HG03135 (cell line): ENCODE results near the gene OR2A42.
"Not testable (repeated sequence)": the region's sequence is repeated elsewhere in the genome, so short reads cannot be mapped to it uniquely, and the experiment has no call there.

ENCODE experiments used
- ATAC-seq: cut with Tn5 transposase; IDR thresholded peaks from one replicate; pipeline ENCODE4 v1.9.1; 2021; ENCODE audit warnings: mild to moderate bottlenecking, moderate library complexity; ENCODE audit not compliant: unreplicated experiment

Gene OR2A42

DNA sequence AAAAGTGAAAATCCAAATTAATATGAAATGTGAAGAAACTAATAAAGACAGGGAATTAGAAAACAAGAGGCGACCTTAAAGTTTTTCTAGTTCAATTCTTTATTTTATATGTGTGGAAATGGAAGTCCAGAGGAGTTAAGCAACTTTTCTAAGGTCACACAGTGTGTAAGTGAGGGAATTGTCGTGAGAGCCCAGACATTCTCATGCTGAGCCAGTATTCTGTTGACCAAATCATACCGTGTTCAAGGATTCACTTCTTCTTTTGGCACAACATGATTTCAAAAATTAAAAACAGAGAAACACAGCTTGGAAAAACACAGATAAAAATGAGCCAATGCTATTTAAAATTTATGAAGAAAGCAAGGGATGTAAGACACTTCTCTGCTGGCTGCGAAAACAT is 12.5 kb downstream of the OR2A42 start:
- not testable (repeated sequence) for ATAC-seq

DNA sequence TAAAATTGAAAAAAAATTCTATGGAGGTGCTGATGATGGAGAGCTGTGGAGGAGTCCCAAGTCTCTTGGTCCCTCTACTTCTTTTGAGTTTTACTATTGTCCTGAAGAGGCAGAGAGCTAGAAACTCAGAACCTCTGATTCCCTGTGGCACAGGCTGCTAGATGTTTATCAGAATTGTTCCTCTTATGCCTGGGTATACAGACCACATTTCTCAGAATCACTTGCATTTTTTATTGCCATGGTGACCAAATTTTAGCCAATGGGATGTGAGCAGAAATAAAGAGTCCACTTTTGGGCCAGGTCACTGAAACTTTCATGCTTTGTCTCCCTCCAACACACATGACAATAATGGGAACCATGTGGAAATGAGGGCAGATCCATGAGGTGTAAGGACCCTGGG is 15.7 kb downstream of the OR2A42 start:
- ATAC-seq = not testable (repeated sequence)

DNA sequence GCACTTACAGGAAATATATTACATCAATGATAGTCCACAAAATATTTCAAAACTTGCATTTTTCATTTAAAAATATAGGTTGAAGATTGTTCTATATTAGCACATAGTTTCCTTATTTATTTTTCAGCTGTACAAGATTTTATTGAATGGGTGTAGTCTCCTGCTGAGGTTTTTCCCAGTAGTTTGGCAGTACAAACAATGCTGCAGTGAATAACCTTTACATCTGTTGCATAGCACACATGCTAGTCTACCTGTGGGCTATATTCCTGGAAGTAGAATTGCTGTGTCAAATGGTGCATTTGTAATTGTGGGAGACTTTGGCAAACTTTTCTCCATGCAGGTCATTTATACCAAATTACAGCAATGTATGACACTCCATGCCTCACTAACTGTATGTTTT is 18.9 kb downstream of the OR2A42 start:
- not testable (repeated sequence) for ATAC-seq

DNA sequence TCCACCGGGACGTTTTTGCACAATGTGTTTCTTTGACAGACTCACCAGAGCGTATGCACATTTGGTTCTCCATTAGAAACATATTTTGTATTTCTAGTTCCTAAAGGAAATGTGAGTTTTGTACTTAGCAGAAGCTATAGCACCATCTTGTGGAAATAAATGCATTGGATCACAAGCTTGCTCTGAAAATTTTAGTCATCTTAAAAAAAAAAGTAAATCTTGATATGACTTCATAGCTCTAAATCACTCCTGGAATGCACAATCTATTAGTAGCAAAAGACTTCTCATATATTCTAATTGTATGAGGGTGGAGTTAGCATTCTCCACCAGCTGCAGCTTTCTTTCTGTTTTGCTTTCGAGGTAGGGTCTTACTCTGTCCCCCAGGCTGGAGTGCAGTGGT is 20.3 kb downstream of the OR2A42 start:
- ATAC-seq = not testable (repeated sequence)

DNA sequence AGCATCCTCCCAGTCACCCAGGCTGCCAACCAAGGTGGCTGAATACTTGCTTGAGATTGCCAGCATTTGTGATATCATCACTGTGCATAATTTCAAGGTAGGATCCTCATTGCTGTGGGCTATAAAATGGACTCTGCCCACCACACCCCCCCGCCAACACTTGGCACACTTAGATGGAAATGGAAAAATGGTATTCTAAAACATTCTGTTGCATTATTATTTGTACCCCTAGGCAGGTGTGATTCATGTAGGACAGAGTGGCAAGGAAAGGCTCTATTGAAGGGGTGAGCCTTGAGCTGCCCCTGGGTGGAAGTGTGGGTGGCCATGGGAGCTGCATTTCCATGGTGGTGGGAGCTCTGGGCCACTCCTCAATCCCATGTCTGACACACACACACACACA is 20.8 kb downstream of the OR2A42 start:
- not testable (repeated sequence) for ATAC-seq

DNA sequence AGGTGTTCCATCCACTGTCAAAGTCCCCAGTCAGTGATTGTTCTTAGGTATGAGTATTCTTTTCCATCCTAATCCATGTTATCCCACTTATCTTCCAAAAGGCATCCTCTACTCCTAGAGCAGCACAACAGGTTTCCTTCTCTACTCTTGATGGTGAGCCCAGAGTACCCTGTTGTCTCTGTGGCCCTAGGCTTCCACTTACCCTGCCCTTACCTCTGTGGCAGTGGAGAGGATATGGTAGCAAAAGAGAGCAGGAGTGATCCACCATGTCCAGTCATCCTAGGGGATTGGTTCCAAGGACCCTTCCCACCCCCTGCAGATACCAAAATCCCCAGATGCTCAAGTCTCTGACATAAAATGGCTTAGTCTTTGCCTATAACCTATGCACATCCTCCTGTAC is 22.2 kb downstream of the OR2A42 start:
- not testable (repeated sequence) for ATAC-seq

DNA sequence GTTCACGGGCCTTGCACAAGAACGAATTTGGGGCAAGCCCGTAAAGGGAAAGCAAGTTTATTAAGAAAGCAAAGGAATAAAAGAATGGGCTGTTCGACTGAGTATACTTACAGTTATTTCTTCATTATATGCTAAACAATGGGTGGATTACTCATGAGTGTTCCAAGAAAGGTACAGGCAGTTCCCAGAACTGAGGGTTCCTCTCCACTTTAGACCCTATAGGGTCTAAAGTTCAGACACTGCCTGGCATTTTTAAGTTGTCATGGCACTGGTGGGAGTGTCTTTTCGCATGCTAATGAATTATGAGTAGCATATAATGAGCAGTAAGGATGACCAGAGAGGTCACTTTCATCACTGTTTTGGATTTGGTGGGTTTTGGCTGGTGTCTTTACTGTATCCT is 34.1 kb downstream of the OR2A42 start:
- not testable (repeated sequence) for ATAC-seq

DNA sequence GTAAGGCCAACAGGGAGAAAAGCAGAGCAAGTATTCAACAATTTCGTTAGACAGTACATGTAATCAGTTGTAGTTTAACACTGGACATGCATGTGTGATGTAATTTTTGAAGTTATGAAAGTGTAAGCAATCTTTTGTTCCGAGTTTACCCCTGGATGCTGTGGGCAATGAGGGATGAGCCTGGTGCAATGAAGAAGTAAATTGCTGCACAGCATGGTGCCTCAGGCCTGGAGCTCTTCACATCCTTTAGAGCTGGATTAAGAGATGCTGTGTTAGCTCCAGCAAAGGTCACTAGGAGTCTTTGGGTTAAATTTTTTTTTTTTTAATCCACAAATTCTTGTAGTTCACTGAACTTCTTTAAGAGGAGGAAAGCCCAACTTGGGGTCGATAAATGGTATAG is 36.3 kb downstream of the OR2A42 start:
- not testable (repeated sequence) for ATAC-seq

DNA sequence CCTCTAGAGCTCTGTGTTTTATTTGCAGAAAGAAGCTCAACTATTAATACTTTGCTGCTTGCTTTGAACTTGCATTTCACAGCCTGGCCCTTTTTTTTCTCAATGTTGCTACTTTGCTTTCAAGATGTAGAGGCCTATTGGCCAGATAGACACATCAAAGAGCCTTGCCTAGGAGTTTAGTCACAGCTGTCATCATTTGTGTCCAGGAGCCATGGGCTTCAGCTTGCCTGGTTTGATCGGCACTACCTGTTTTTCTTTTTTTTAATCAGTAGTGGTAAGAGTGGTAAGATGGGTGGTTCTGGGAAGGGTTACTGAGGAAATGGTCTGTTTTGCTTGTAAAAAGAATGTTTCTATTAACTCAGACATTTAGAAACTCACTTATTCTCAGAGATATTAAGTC is 37.4 kb downstream of the OR2A42 start:
- ATAC-seq = not testable (repeated sequence)

DNA sequence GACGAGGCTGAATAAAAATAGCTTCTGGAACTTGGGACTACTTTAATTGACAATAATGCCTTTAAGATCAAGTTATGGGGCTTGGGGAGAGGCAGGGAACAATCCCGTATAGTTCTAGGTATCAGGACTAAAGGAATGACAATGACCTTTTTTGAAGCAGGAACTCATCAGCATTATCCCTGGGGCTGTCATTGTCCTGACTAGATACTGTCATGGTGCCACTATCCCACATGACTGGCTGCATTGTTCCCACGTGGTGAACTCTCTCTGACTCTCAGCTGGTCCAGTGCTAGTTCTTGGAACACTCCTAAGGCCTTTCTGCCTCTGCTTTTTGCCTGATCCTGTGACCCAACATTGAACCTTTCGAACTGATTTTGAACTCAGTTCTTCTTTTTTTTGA is 40.5 kb downstream of the OR2A42 start:
- not testable (repeated sequence) for ATAC-seq

DNA sequence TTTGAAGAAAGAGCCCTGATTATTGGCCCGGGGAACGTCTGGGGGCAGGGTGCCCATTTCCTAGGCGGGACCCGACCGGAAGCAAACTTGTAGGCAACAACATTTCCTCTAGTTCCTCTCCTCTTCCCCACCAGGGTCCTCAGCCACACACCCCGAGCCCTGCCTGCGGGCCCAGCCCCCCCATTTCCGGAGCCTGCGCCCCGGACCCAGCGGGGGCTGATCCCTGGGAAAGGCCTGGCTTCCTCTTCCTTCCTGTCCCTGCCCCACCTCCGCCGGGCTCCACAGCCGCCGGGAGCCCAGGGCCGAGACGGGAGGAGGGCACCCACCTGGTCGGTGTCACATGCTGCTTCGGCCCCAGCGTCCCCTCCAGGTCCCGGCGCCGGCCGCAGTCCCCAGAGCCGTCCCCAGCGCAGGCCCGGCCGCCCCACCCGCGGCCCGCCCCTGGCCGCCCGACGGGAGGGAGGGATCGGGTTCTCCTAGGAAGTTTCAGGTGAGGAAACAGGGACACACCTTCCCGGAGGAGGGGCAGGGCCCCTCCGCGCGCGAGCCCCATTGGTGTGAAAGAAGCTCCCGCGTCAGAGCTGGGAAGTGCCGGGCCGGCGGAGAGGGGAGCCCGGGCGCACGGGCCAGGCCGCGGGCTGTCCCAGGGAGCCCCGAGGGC is 44.1 kb downstream of the OR2A42 start, which contains the start of gene ARHGEF35:
ARHGEF35 (minus strand) TSS at position 622 of the 661 bp plus-strand sequence. CDS start 7,450 bp downstream, outside the sequence.
- ATAC-seq = peak; percentile 62

DNA sequence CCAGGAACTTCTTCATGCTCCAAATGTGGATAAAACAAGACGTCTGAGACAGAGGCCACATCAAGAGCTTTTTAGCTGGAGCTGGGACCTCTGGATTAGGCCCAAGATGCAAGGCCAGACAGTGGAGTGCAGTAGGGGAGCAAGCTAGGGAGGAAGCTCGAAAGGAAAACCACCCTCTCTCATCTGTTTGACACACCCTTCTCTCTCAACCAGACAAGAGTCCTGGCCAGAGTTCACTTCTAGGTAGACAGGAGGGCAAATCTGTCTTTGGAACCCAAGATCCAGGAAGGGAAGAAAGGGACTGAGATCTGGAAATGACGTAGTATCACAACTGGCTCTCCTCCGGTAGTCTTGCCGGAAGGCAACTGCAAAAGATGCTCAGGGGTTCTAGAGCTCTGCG is 45.0 kb downstream of the OR2A42 start:
- not testable (repeated sequence) for ATAC-seq

DNA sequence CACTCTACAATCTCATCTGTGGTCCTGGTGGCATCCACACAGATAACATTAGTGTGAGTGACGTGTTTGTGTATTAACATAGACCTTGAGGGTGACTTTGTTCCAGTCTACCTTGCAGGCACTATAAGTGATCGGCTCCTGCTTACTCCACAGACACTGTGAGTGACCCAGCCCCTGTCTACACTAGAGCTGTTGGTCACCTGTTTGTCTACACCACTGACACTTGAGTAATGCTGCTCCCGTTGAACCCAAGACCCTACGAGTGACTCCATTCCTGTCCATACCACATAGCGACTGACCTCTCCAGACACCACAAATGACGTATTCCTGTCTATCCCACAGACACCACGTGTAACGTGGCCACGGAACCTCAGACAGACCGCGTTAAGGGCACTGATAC is 45.6 kb downstream of the OR2A42 start:
- ATAC-seq = not testable (repeated sequence)

DNA sequence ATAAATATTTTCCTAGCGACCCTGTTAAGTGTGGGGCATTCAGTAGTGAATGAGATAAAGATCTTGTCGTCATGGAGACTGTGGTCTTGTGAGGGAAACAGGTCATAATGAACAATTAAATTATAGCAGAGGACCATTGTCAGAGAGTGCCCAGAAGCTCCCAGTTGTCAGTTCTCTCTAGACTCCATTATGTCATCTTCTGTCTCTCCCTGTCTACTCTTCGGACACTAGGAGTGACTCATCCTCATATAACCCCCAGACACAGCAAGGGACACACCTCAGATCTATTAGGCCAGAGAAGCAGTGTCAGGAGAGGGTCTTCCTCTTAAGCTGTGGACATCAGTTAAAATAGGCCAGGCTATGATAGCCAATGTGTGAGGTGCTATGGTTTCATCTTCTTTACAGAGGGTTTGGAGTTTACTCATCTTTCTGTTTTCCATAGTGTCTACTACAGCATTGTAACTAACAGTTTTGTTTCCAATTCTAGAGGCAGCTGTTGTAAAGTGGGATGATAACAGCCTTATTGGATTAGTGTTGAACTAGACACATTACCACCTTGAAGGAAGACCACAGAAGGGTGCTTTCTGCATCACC is 50.7 kb downstream of the OR2A42 start:
- ATAC-seq = not testable (repeated sequence)

DNA sequence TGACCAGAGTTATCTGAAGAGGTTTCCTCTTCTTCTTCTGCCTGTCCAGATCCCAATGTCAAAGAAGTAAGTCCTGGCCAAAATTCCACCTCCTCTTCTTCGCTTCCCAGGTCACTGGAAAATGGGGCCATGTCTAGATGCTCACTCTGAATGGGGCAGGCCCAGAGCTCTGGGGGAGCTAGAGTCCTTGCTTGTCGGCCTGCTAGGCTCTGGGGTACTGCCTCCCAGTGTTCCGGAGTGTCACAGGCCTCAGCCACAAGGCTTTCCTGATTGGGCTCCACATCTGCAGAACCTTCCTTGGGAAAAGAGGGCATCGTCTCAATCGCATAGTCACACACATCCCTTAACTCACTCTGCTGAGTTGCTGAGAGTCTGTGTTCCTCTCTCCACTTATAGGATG is 51.6 kb downstream of the OR2A42 start:
- not testable (repeated sequence) for ATAC-seq

DNA sequence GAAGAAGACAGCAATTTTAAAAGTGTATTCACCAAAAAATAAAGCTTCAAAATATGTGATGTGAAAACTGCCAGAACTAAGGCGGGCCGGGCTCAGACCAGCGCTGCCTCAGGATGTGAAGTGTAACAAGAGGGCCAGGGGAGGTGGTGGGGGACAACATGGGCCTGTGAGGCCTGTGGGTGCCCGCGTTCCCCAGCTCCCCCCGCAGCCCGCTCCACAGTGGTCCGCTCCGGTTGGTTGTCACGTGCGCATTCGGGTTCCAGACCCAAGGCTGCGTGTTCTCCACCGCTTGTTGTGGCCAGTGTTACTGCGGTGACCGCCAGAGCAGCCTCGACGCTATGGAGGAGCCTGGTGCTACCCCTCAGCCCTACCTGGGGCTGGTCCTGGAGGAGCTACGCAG is 56.2 kb downstream of the OR2A42 start, which contains the start of gene CTAGE4:
CTAGE4 (plus strand) TSS at position 301 of the 400 bp plus-strand sequence; CDS start at position 339, 38 bp downstream.
- ATAC-seq = not testable (repeated sequence)

DNA sequence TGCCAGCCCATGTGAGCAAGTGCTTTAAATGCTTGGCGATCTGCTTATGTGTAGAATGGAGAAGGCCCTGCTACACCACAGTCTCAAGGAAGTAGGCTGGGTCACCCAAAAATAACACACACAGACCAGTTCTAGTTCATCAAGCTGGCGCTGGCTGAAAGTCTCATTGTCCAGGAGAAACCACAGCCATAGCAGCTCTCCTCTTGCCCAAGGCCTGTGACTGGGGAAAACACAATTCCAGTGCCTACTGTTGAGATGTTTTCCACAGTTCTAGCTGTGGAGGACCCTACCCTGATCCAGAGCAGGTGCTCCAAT is 60.3 kb downstream of the OR2A42 start:
- peak; percentile 23 for ATAC-seq

DNA sequence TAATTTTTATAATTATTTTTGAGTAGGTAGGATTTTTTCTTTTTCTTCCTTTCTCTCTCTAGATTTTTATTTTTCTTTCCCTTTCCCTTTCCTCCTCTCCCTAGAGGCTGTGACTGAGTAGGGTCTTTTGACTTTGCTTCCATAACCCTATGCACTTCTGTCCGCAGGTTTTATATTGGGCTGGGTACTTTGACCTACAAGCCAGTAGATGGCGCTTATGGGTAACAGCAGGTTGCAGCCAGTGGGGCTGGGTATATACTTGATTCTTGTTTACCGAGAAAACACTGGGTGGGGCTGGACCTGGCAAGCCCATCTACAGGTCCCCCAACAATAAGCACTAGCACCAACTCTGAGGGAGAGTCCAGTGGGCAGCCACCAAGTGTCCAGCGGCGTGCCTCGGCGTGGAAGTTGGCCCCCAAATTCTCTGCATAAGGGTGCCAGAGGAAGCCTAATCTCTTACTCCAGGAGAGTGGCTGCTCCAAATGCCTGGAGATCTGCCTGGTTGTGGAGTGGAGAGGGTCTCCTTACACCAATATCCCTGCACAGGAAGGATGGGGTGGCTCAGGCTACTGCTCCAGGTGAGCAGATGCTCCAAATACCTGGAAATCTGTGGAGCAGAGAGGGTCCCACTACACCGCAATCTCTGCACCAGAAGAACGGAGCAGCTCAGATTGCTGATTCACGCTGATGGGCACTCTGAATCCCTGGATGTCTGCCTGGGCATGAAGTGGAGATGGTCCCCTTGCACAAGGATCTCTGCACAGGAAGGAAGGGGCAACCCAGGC is 60.8 kb downstream of the OR2A42 start:
- peak; percentile 97 for ATAC-seq
